GM21528 (cell line): ENCODE results near the gene ERI3.

Experiments
- ATAC-seq: cut with Tn5 transposase; IDR thresholded peaks from one replicate; pipeline ENCODE4 v1.9.1; 2021; ENCODE audit warnings: mild to moderate bottlenecking, moderate library complexity; ENCODE audit not compliant: unreplicated experiment, low FRiP score

Gene ERI3

GRCh38 chr1:44263568-44264450, 91.2 kb downstream of the ERI3 start:
- no peak for ATAC-seq

- ATAC-seq: no peak
Observed at GRCh38 chr1:44262816-44263567, 92.1 kb downstream of the ERI3 start.

GRCh38 chr1:44262414-44262813, 92.6 kb downstream of the ERI3 start:
- ATAC-seq: no peak

- ATAC-seq: no peak
Observed at GRCh38 chr1:44261962-44262361, 93.1 kb downstream of the ERI3 start.

- ATAC-seq: no peak
Observed at GRCh38 chr1:44261171-44261817, 93.8 kb downstream of the ERI3 start.

GRCh38 chr1:44260792-44261170, 94.3 kb downstream of the ERI3 start:
- ATAC-seq: no peak

GRCh38 chr1:44259090-44259489, 96.0 kb downstream of the ERI3 start:
- ATAC-seq: no peak

- no peak for ATAC-seq
Observed at GRCh38 chr1:44256762-44257554, 98.1 kb downstream of the ERI3 start.

GRCh38 chr1:44254392-44254910, 100.6 kb downstream of the ERI3 start:
- ATAC-seq: no peak

GRCh38 chr1:44251989-44252671, 102.9 kb downstream of the ERI3 start:
- ATAC-seq: no peak

- no peak for ATAC-seq
Observed at GRCh38 chr1:44251486-44251885, 103.6 kb downstream of the ERI3 start.

GRCh38 chr1:44250068-44250781, 104.8 kb downstream of the ERI3 start:
- no peak for ATAC-seq

- ATAC-seq: no peak
Observed at GRCh38 chr1:44249543-44249942, 105.5 kb downstream of the ERI3 start.

GRCh38 chr1:44246806-44247205, 108.3 kb downstream of the ERI3 start:
- ATAC-seq: no peak

- ATAC-seq: no peak
Observed at GRCh38 chr1:44244986-44245385, 110.1 kb downstream of the ERI3 start.

- no peak for ATAC-seq
Observed at GRCh38 chr1:44243782-44244495, 111.1 kb downstream of the ERI3 start.

- ATAC-seq: no peak
Observed at GRCh38 chr1:44242746-44243145, 112.3 kb downstream of the ERI3 start.
